SKM-1 treated with dmso at 0.1 percent for 144 hours (cell line): ENCODE data around the gene MTARC2.
"Not testable (repeated sequence)": the region's sequence is repeated elsewhere in the genome, so short reads cannot be mapped to it uniquely, and the experiment has no call there.

Experiments used
- DNase-seq: peaks from one replicate; lab custom pipeline; 2025; ENCODE audit not compliant: unreplicated experiment; lab: John Stamatoyannopoulos, UW

The MTARC2 gene

GRCh38 chr1:220748089-220748934 lies at the start of gene MTARC2:
TSS of gene MTARC2 (plus strand) at chr1:220748322. CDS start at chr1:220748532, 210 bp downstream.
- DNase-seq: no peak

GRCh38 chr1:220698607-220699016 lies 49.5 kb upstream of the MTARC2 start:
- DNase-seq: no peak

GRCh38 chr1:220699044-220699443 lies 49.1 kb upstream of the MTARC2 start:
- DNase-seq: no peak

GRCh38 chr1:220700556-220701179 lies 47.5 kb upstream of the MTARC2 start:
- no peak for DNase-seq

GRCh38 chr1:220701974-220702373 lies 46.1 kb upstream of the MTARC2 start:
- DNase-seq: peak; percentile 61

GRCh38 chr1:220702733-220703270 lies 45.3 kb upstream of the MTARC2 start:
- no peak for DNase-seq

GRCh38 chr1:220703305-220703704 lies 44.8 kb upstream of the MTARC2 start:
- peak; percentile 43 for DNase-seq

GRCh38 chr1:220705782-220706181 lies 42.3 kb upstream of the MTARC2 start:
- no peak for DNase-seq

- no peak for DNase-seq
These were observed 41.6 kb upstream of the MTARC2 start for GRCh38 chr1:220706480-220706879.

GRCh38 chr1:220707160-220707559 lies 41.0 kb upstream of the MTARC2 start:
- no peak for DNase-seq

- DNase-seq: no peak
These were observed 39.9 kb upstream of the MTARC2 start for GRCh38 chr1:220708244-220708643.

GRCh38 chr1:220708936-220709801 lies 39.0 kb upstream of the MTARC2 start:
- DNase-seq: no peak

- DNase-seq: no peak
These were observed 37.8 kb upstream of the MTARC2 start for GRCh38 chr1:220710333-220710732.

- peak; percentile 86 for DNase-seq
These were observed 36.9 kb upstream of the MTARC2 start for GRCh38 chr1:220711056-220711809.

GRCh38 chr1:220715986-220716385 lies 32.1 kb upstream of the MTARC2 start:
- DNase-seq: not testable (repeated sequence)

- DNase-seq: peak; percentile 83
These were observed 30.1 kb upstream of the MTARC2 start for GRCh38 chr1:220717800-220718640.

- DNase-seq: peak; percentile 39
These were observed 26.9 kb upstream of the MTARC2 start for GRCh38 chr1:220721266-220721665.

- no peak for DNase-seq
These were observed 21.5 kb upstream of the MTARC2 start for GRCh38 chr1:220726634-220727033.

- DNase-seq: no peak
These were observed 20.6 kb upstream of the MTARC2 start for GRCh38 chr1:220727519-220727918.

- DNase-seq: no peak
These were observed 17.6 kb upstream of the MTARC2 start for GRCh38 chr1:220730486-220730885.
